Activated CD8-positive, alpha-beta T cell treated with anti-CD3 and anti-CD28 coated beads for 36 hours (primary cell): ENCODE results near the gene PTPRN2. TPM values are rescaled to one million over a fixed set of nuclear protein-coding genes. Genes with fewer than 3 reads are reported as not detected.

Source experiments
- ATAC-seq: fragments of 200-7000 bp; cut with Tn5 transposase; one replicate; pipeline ENCODE4 v1.10.0; 2021; ENCODE audit warnings: mild to moderate bottlenecking, moderate library complexity
- CTCF ChIA-PET: fragments of 350-600 bp; sonication (Branson Sonifier 250); formaldehyde crosslinking; loops from one replicate; lab custom pipeline; 2021; ENCODE audit warnings: antibody characterized with exemption; lab: Charles Lee
- POLR2A ChIA-PET: fragments of 350-600 bp; sonication (Branson Sonifier 250); formaldehyde crosslinking; loops from one replicate; lab custom pipeline; 2021; ENCODE audit warnings: antibody characterized with exemption; lab: Charles Lee
- DNase-seq: peaks from one replicate; pipeline ENCODE4 v3.0.0-alpha.2; 2020
- H3K27ac Mint-ChIP-seq: one replicate; pipeline ENCODE4 v1.8.0; 2021; ENCODE audit warnings: mild to moderate bottlenecking, mixed read lengths
- H3K27me3 Mint-ChIP-seq: one replicate; pipeline ENCODE4 v1.8.0; 2021; ENCODE audit warnings: mixed read lengths
- H3K36me3 Mint-ChIP-seq: one replicate; pipeline ENCODE4 v1.8.0; 2021; ENCODE audit warnings: low read depth, mixed read lengths
- H3K4me1 Mint-ChIP-seq: one replicate; pipeline ENCODE4 v1.8.0; 2021; ENCODE audit warnings: low read depth, mixed read lengths
- H3K4me3 Mint-ChIP-seq: one replicate; pipeline ENCODE4 v1.8.0; 2021; ENCODE audit warnings: mild to moderate bottlenecking, moderate library complexity, mixed read lengths
- H3K9me3 Mint-ChIP-seq: one replicate; pipeline ENCODE4 v1.8.0; 2021; ENCODE audit warnings: mixed read lengths
- CTCF ChIP-seq: fragments of 200-600 bp; IDR thresholded peaks from one replicate; pipeline ENCODE4 v1.8.0; 2022; ENCODE audit warnings: antibody characterized with exemption, mild to moderate bottlenecking
- intact Hi-C: fragments of 100-400 bp; cut with micrococcal nuclease; formaldehyde crosslinking; loops from one replicate; pipeline ENCODE4 v1.10.0; 2022
- total RNA-seq, 2 experiments: library from RNA; stranded (reverse); gene quantifications; one replicate each; pipeline ENCODE4 v1.2.3, GENCODE V29; 2021

PTPRN2 gene
- total RNA-seq, 2 experiments from 2014 or later = 0.49 to 0.65 TPM

- ChIA-PET POLR2A (interaction anchor here (0.6 kb wide), 1 partner anchor 337 kb away, joined by 3 read pairs; no protein-coding TSS in a partner anchor), CTCF (no interaction called here)
- no peak for TF ChIP-seq CTCF
- no peaks in the 10 kb centered on the region for H3K27me3 Mint-ChIP-seq
- ATAC-seq = no peak
- H3K4me1 Mint-ChIP-seq = no peaks in the 10 kb centered on the region
- H3K27ac Mint-ChIP-seq = no peak overlapping the region
- DNase-seq = no peak
- H3K36me3 Mint-ChIP-seq = no peaks in the 10 kb centered on the region
- intact Hi-C loops = no loop called here
- H3K4me3 Mint-ChIP-seq = no peak overlapping the region
- H3K9me3 Mint-ChIP-seq = peaks cover 15% of the 10 kb centered on the region
Measured at GRCh38 chr7:158085741-158086695, 501.6 kb downstream of the PTPRN2 start.

- Mint-ChIP-seq H3K9me3 (peaks cover 10% of the 10 kb centered on the region), H3K27me3 (no peaks in the 10 kb centered on the region), H3K4me3 (no peak overlapping the region), H3K36me3 (no peaks in the 10 kb centered on the region), H3K4me1 (no peaks in the 10 kb centered on the region), H3K27ac (no peak overlapping the region)
- intact Hi-C loops = no loop called here
- CTCF ChIA-PET = no interaction called here
- ATAC-seq = no peak
- no peak for DNase-seq
- TF ChIP-seq CTCF = no peak
- POLR2A ChIA-PET = no interaction called here
Measured at GRCh38 chr7:158084555-158084954, 503.1 kb downstream of the PTPRN2 start.

GRCh38 chr7:158083526-158084310 is 503.9 kb downstream of the PTPRN2 start:
- Mint-ChIP-seq H3K27ac (no peak overlapping the region), H3K9me3 (peaks cover 10% of the 10 kb centered on the region), H3K4me3 (no peak overlapping the region), H3K27me3 (no peaks in the 10 kb centered on the region), H3K4me1 (no peaks in the 10 kb centered on the region), H3K36me3 (no peaks in the 10 kb centered on the region)
- ATAC-seq (no peak), DNase-seq (no peak)
- intact Hi-C loops = no loop called here
- POLR2A ChIA-PET = no interaction called here
- CTCF ChIA-PET = no interaction called here
- no peak for TF ChIP-seq CTCF

GRCh38 chr7:158082761-158083160 is 504.9 kb downstream of the PTPRN2 start:
- Mint-ChIP-seq H3K27me3 (no peaks in the 10 kb centered on the region), H3K4me3 (no peak overlapping the region), H3K9me3 (peaks cover 10% of the 10 kb centered on the region), H3K27ac (no peak overlapping the region), H3K4me1 (no peaks in the 10 kb centered on the region), H3K36me3 (no peaks in the 10 kb centered on the region)
- ATAC-seq (no peak), DNase-seq (no peak)
- intact Hi-C loops = no loop called here
- POLR2A ChIA-PET = no interaction called here
- TF ChIP-seq CTCF = no peak
- CTCF ChIA-PET = no interaction called here
